ENCODE results near the gene STX8.

STX8 gene

DNA sequence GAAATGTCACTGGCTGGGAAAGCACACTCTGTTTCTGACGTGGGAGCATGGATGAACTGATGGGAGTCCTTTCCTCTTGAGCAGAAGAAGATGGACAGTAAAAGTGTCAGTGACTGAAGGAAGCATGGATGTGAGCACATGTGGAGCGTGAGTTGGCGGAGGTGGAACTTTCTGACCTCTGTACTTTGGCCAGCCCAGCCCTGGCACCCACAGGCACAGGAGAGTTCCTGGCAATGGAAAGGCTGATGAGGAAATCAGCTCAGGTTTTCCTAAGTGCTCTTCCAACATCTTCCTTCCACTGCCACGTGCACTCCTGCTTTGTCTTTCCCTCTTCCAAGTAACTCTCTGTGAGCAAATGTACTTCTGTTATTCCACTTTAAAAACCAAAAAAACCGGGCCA is 277.5 kb downstream of the STX8 start:
- TF ChIP-seq CTCF (conservative IDR thresholded peaks at IDR 0.05) = no peak
- no peak overlapping the region for H3K27ac ChIP-seq

- TF ChIP-seq CTCF (conservative IDR thresholded peaks at IDR 0.05) = no peak
- no peak overlapping the region for H3K27ac ChIP-seq
These were observed 280.9 kb downstream of the STX8 start for GRCh38 chr17:9294661-9295210.

DNA sequence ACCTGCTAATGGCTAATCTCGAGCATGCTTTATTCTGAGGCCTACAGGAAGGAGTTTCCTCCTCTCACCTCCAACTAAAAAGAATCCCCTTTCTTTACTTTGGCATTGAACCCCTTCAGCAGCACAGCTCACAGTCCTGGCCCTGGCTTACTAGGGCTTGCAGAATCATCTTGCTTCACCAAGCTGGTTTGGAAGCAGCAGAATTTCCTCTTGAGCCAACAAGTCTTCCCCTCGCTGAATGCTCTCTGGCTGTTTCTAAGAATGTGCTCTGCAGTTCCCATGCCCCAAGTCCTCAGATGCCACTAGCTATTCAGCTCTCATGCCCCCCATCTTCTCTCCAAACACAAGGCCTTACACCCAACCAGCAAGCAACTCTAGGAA is 283.1 kb downstream of the STX8 start:
- H3K27ac ChIP-seq = no peak overlapping the region
- TF ChIP-seq CTCF (conservative IDR thresholded peaks at IDR 0.05) = peak; percentile 19

- no peak overlapping the region for H3K27ac ChIP-seq
- TF ChIP-seq CTCF (conservative IDR thresholded peaks at IDR 0.05) = peak; percentile 88
These were observed 283.6 kb downstream of the STX8 start for GRCh38 chr17:9291912-9292560.

- no peak overlapping the region for H3K27ac ChIP-seq
These were observed 285.4 kb downstream of the STX8 start for GRCh38 chr17:9290226-9290613.

DNA sequence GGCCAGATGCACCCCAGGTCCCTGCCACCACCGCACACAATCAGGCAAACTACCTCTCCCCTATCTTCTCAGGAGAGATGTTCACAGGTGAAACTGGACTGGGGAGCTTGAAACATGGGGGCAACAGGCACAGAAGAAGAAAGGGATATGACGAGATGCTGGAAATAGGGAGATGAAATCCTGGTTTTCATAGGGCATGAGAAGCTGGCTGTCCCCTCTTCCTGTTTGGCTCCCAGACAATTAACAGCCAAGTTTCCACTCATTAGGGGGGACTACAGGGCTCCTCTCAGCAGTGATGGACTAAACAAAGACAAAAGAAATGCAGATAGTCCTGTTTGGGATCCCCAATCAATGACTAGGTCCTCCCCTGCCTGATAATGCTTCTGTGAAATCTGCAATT is 288.3 kb downstream of the STX8 start:
- no peak overlapping the region for H3K27ac ChIP-seq
- TF ChIP-seq CTCF (conservative IDR thresholded peaks at IDR 0.05) = no peak

More at GRCh38 chr17:9290226-9290613, 285.4 kb downstream of the STX8 start:
- TF ChIP-seq CTCF (conservative IDR thresholded peaks at IDR 0.05) = no peak

GRCh38 chr17:9286434-9286833 is 289.2 kb downstream of the STX8 start:
- H3K27ac ChIP-seq = no peak overlapping the region
- no peak for TF ChIP-seq CTCF (conservative IDR thresholded peaks at IDR 0.05)

Measured in VCaP (cell line).